OCI-LY3 (cell line): ENCODE results near the gene SNX1.

Experiments used
- CTCF ChIP-seq: fragments of 200-600, 300-600 bp; sonication (generic); IDR thresholded peaks from 2 replicates; pipeline ENCODE4 v1.5.1; 2014; ENCODE audit warnings: antibody characterized with exemption, low read length, low read depth
- EZH2phosphoT487 ChIP-seq: fragments of 200-600 bp; shearing (Covaris generic); IDR thresholded peaks from 2 replicates; pipeline ENCODE4 v1.6.1; 2018; ENCODE audit warnings: antibody characterized with exemption, mixed run types, low read depth

GRCh38 chr15:64161688-64162477 is 66.1 kb downstream of the SNX1 start:
- TF ChIP-seq CTCF = no peak
- no peak for TF ChIP-seq EZH2phosphoT487
